Peyer's patch (tissue), 4 donors: ENCODE results near the gene OR5AS1. TPM values are rescaled to one million over a fixed set of nuclear protein-coding genes. Genes with fewer than 3 reads are reported as not detected.
"Not testable (repeated sequence)": the region's sequence is repeated elsewhere in the genome, so short reads cannot be mapped to it uniquely, and the experiment has no call there.

Experiments used
- DNase-seq, 3 donors: peaks; one replicate each; pipeline ENCODE4 v3.0.0-alpha.2; 2017 to 2019
- H3K27ac ChIP-seq, 4 donors: fragments of 200-600 bp; sonication (generic); one replicate each; pipeline ENCODE4 v1.5.1; 2016 to 2019
- H3K27me3 ChIP-seq, 2 donors: fragments of 200-600 bp; sonication (generic); one replicate each; pipeline ENCODE4 v1.5.1; 2019
- H3K36me3 ChIP-seq, 3 donors: fragments of 200-600 bp; sonication (generic); one replicate each; pipeline ENCODE4 v1.5.1; 2016 to 2019
- H3K4me1 ChIP-seq, 4 donors: fragments of 200-600 bp; sonication (generic); one replicate each; pipeline ENCODE4 v1.5.1; 2016 to 2019
- H3K4me3 ChIP-seq, 4 donors: fragments of 200-600 bp; sonication (generic); 1 replicate in 3 of 4; 2 replicates in 1 of 4; pipeline ENCODE4 v1.5.1; 2016 to 2019; ENCODE audit warnings: mild to moderate bottlenecking in 1 of 4
- H3K9me3 ChIP-seq, 4 donors: fragments of 200-600 bp; sonication (generic); one replicate each; pipeline ENCODE4 v1.5.1; 2016 to 2019; ENCODE audit warnings: mild to moderate bottlenecking in 1 of 4
- POLR2A ChIP-seq, 2 donors: fragments of 450-650 bp; IDR thresholded peaks; one replicate each; pipeline ENCODE4 v1.5.1; 2017; ENCODE audit warnings: antibody characterized with exemption in 2 of 2, mild to moderate bottlenecking in 2 of 2, moderate library complexity in 2 of 2
- total RNA-seq, 4 donors: library from RNA; depleted of rRNA; stranded (reverse); fragments of >200 nt; gene quantifications; one replicate each; pipeline ENCODE4 v1.1.0, GENCODE V29; 2016
- TF ChIP-seq, protein P1 (sequence below), 6 experiments: fragments of 450-650 bp in 4 of 6; fragments of 200-600 bp in 2 of 6; sonication (generic) in 1 of 6; IDR thresholded peaks; one replicate each; pipeline ENCODE4 v1.5.1; 2017 to 2019; ENCODE audit warnings: antibody characterized with exemption in 6 of 6, mild to moderate bottlenecking in 3 of 6, moderate library complexity in 1 of 6

Gene OR5AS1
- total RNA-seq, 4 donors from 2014 or later, result not detected

DNA sequence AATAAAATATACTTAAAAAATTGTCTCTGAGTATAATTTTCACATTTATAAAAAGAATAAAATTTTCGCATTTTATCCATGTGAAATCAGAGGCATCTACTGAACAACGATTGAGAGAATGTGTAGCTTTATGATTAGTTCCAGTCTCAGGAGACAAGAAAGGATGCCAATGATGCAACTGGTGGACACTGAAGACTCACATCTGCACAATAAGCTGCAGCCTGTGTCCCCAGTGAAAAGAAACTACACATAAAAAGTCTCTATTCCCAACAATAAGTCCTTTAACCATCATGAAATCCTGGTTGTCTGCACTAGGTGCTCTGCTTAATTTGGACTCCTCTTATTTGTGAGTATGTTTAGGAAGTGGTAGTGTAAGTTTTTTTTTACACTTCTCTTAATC, 22.0 kb downstream of the OR5AS1 start:
- TF ChIP-seq, protein P1, sequence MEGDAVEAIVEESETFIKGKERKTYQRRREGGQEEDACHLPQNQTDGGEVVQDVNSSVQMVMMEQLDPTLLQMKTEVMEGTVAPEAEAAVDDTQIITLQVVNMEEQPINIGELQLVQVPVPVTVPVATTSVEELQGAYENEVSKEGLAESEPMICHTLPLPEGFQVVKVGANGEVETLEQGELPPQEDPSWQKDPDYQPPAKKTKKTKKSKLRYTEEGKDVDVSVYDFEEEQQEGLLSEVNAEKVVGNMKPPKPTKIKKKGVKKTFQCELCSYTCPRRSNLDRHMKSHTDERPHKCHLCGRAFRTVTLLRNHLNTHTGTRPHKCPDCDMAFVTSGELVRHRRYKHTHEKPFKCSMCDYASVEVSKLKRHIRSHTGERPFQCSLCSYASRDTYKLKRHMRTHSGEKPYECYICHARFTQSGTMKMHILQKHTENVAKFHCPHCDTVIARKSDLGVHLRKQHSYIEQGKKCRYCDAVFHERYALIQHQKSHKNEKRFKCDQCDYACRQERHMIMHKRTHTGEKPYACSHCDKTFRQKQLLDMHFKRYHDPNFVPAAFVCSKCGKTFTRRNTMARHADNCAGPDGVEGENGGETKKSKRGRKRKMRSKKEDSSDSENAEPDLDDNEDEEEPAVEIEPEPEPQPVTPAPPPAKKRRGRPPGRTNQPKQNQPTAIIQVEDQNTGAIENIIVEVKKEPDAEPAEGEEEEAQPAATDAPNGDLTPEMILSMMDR (IDR thresholded peaks at IDR 0.05), result no peak
- no peak for TF ChIP-seq POLR2A (IDR thresholded peaks at IDR 0.05)
- H3K27me3 ChIP-seq, result no peaks in the 10 kb centered on the region
- H3K9me3 ChIP-seq, result no peaks in the 10 kb centered on the region
- no peaks in the 10 kb centered on the region for H3K36me3 ChIP-seq
- H3K4me1 ChIP-seq, result no peaks in the 10 kb centered on the region
- DNase-seq, result no peak
- no peak overlapping the region for H3K4me3 ChIP-seq
- H3K27ac ChIP-seq, result no peak overlapping the region

GRCh38 chr11:56056366-56056765, 28.9 kb downstream of the OR5AS1 start:
- DNase-seq, H3K9me3 ChIP-seq, H3K27me3 ChIP-seq, H3K36me3 ChIP-seq, H3K27ac ChIP-seq, H3K4me1 ChIP-seq, H3K4me3 ChIP-seq: not testable (repeated sequence)

- DNase-seq, H3K36me3 ChIP-seq, H3K9me3 ChIP-seq, H3K27me3 ChIP-seq, H3K4me3 ChIP-seq, H3K4me1 ChIP-seq, H3K27ac ChIP-seq: not testable (repeated sequence)
Observed at GRCh38 chr11:56057661-56058237, 30.3 kb downstream of the OR5AS1 start.

- DNase-seq, H3K36me3 ChIP-seq, H3K9me3 ChIP-seq, H3K4me3 ChIP-seq, H3K27ac ChIP-seq, H3K4me1 ChIP-seq, H3K27me3 ChIP-seq: not testable (repeated sequence)
Observed at GRCh38 chr11:56058260-56058780, 30.9 kb downstream of the OR5AS1 start.

- H3K4me1 ChIP-seq, result no peaks in the 10 kb centered on the region
- no peaks in the 10 kb centered on the region for H3K27me3 ChIP-seq
- H3K36me3 ChIP-seq, result no peaks in the 10 kb centered on the region
- H3K27ac ChIP-seq, result no peak overlapping the region
- no peaks in the 10 kb centered on the region for H3K9me3 ChIP-seq
- no peak for DNase-seq
- TF ChIP-seq POLR2A (IDR thresholded peaks at IDR 0.05), result no peak
- TF ChIP-seq, protein P1 (IDR thresholded peaks at IDR 0.05), result no peak
- no peak overlapping the region for H3K4me3 ChIP-seq
Observed at GRCh38 chr11:56066980-56067379, 39.5 kb downstream of the OR5AS1 start.

Other genes with a start within 250 kb of the OR5AS1 start
- not detected for gene OR5D14, start 232.1 kb upstream of the OR5AS1 start, total RNA-seq
- gene OR5L1, start 216.3 kb upstream of the OR5AS1 start, total RNA-seq, result not detected
- gene OR5D18, start 208.0 kb upstream of the OR5AS1 start, total RNA-seq, result not detected
- not detected for gene OR5L2, start 200.4 kb upstream of the OR5AS1 start, total RNA-seq
- not detected for gene OR5D16, start 188.9 kb upstream of the OR5AS1 start, total RNA-seq
- not detected for gene TRIM51, start 144.4 kb upstream of the OR5AS1 start, total RNA-seq
- gene OR5W2, start 113.1 kb upstream of the OR5AS1 start, total RNA-seq, result not detected
- not detected for gene OR5I1, start 91.3 kb upstream of the OR5AS1 start, total RNA-seq
- not detected for gene OR10AG1, start 57.7 kb upstream of the OR5AS1 start, total RNA-seq
- gene OR5F1, start 33.0 kb upstream of the OR5AS1 start, total RNA-seq, result not detected
- gene OR8I2, start 65.7 kb downstream of the OR5AS1 start, total RNA-seq, result not detected
- not detected for gene OR8H2, start 76.0 kb downstream of the OR5AS1 start, total RNA-seq
- gene OR8H3, start 94.7 kb downstream of the OR5AS1 start, total RNA-seq, result not detected
- not detected for gene OR8J3, start 112.5 kb downstream of the OR5AS1 start, total RNA-seq
- gene OR8K5, start 132.7 kb downstream of the OR5AS1 start, total RNA-seq, result not detected
- gene OR5J2, start 149.0 kb downstream of the OR5AS1 start, total RNA-seq, result not detected
- gene OR5T2, start 206.6 kb downstream of the OR5AS1 start, total RNA-seq, result not detected
- gene OR5T3, start 224.6 kb downstream of the OR5AS1 start, total RNA-seq, result not detected
- not detected for gene OR5T1, start 246.5 kb downstream of the OR5AS1 start, total RNA-seq